ENCODE results near the gene EHHADH.
A peak's percentile ranks its signal among the peaks of the same experiment; 100 is the strongest.
"Not testable (repeated sequence)": the region's sequence is repeated elsewhere in the genome, so short reads cannot be mapped to it uniquely, and the experiment has no call there.

EHHADH gene

GRCh38 chr3:185253645-185254410, at the start of gene EHHADH:
Gene EHHADH, minus strand, starts transcription at chr3:185254049. Its CDS starts 27 bp downstream, at chr3:185254022.
- peak; percentile 76 for DNase-seq

DNA sequence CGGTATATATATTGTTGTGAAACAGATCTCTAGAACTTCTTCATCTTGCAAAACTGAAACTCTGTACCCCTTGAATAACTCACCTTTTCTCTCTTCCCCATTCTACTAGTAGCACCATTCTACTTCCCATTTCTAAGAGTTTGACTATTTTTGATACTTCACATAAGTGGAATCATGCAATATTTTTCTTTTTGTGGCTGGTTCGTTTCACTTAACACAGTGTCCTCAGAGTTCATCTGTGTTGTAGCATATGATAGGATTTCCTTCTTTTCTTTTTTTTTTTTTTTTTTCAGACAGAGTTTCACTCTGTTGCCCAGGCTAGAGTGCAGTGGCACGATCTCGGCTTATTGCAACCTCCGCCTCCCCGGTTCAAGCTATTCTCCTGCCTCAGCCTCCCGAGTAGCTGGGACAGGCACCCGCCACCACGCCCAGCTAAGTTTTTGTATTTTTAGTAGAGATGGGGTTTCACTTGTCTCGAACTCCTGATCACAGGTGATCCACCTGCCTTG, 46.1 kb upstream of the EHHADH start:
- DNase-seq, result not testable (repeated sequence)

DNA sequence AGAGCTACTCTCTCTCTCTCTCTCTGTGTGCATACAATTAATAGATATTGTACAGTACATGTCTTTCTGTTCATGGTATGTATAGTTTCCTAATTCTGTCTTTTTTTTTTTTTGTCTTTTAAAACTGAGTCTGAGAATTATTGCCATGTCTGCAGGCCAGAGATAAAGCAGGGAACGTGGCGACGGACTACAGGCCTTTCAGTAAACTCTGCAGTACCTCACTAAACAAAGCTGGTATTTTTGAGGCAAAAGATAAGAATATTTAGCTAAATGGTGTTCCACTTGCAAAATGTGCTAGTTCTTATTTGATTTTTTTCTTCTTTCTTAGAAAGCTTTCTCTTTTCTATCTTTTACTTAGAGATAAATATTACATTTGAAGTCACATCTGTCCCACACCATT, 44.0 kb upstream of the EHHADH start:
- DNase-seq, result no peak

- no peak for DNase-seq
Measured at GRCh38 chr3:185292238-185292637, 38.4 kb upstream of the EHHADH start.

- no peak for DNase-seq
Measured at GRCh38 chr3:185290266-185290665, 36.4 kb upstream of the EHHADH start.

- no peak for DNase-seq
Measured at GRCh38 chr3:185283374-185283935, 29.6 kb upstream of the EHHADH start.

DNA sequence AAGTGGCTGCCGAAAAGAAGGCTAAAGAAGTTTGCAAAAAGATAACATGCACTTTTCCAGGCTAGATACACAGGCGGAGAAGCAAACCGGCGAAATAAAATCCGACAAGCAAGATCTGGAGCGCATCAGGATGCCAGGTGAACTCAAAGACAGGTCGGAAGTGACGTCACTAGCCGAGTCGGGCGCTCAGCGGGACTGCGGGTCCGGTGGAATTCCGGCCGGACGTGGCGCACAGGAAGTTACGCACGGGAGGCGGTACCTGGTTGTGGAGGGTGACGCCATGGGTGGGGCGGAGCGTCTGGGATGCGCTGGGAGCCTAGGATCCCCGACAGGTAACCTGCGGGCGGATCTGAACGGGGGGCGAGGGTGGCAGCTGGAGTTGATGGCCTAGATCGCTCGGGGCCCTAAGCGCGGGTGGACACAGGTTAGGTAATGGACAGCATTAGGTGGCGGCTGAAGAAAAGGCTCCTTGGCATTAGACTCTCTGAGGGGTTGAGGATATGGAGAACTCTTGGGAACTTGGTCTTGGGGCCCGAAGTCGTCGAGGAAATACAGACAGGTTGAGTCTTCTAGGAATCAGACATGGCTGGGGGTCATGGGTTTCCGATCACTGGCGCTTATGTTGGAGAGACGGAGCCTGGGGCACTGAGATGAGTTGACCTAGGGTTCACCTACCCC, 29.0 kb upstream of the EHHADH start:
- peak; percentile 98 for DNase-seq

DNA sequence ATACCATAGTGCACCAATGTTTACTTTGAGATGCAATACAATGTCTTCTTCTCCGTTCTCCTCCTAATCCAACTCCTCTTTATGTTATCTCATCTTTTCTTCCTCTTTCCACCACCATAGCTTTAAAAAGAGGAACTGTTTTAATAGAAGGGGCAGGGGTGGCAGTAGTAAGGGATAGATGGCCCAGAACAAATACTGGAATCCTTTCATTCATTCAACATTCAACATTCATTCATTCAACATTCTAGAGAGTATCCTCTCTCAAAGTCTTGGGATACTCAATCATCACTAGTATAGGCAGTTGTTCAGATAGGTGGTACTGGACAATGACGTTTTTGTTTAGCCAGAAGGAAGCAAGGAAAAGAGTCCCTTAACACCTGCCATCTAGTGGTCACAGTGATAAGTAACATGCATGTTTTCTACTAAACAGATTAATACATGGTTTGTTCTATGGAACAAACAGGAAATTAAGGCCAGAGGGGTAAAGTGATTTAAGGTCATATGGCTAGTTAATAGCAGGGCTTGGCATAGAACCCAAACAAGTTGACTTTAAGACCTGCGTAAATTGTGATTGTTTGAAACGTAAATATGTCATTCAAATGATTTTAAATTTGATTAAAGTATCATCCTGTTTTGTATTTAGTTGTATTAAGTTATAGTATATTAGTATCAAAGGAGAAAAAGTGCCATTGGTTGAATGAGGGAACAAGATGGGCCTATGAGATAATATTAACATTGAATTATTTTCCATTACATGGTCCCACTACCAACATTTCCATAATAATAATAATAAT, 26.9 kb upstream of the EHHADH start:
- no peak for DNase-seq

DNA sequence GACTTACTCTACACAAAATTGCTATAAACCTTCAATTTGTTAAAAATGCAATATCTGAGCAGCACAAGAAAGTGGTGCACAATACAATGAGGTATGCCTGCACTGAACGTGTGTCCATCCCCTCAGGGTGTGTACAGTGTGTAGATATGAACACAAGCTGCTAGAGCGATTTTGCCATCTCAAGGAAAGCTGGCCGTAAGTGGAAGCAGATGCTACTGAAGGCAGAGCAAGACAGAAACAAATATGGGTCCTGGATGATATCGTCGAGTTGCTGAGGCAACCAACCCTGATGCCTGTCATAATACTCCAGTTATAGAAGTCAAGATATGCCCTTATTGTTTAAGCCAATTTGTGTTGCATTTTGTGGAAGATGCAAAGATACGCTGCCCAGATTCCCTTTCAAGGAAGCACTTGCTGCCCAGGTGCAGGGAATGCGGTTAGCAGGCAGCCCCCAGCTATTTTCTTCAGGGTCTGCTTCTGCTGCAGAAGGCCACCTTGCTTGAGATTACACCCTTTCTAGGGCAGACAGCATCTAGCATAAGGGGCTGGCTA, 25.8 kb upstream of the EHHADH start:
- DNase-seq, result no peak

DNA sequence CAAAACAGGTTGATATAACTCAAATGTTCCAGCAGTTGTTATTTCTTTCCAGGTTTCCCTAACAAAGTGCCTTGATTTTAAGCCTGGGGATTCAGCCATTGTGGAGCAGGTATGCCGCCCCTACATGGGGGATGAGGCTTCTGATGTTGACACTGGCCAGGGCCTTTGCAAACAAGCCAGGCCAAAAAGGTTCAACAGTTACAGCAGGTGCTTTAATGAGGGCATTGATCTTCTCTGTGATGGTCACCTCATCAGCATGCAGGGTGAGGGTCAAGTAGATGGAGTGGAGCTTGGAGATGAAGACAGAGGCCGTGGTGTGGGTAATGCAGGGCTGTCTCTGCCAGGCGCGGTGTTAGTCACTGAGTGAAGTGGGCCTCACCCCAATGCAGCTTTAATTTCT, 22.6 kb upstream of the EHHADH start:
- DNase-seq, result no peak

DNA sequence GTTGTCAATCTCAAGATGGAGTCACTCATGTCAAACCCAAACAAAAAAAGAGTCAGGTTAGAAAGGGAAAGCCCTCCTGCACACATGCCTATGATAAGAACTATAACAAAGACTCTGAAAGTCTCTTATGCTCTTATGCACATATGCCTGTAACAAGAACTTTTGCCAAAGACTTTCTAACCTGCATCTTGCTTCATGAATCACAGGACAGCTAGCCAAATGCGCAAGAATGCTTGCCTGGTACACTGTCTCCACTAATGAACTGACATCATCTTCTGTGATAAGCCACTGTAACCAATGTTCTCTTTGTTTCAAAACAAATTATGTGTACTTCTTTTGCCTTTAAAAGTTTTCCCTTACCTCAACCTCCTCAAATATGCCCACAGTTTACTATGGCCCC, 18.2 kb upstream of the EHHADH start:
- DNase-seq, result no peak

- no peak for DNase-seq
Measured at GRCh38 chr3:185270956-185271332, 17.1 kb upstream of the EHHADH start.

DNA sequence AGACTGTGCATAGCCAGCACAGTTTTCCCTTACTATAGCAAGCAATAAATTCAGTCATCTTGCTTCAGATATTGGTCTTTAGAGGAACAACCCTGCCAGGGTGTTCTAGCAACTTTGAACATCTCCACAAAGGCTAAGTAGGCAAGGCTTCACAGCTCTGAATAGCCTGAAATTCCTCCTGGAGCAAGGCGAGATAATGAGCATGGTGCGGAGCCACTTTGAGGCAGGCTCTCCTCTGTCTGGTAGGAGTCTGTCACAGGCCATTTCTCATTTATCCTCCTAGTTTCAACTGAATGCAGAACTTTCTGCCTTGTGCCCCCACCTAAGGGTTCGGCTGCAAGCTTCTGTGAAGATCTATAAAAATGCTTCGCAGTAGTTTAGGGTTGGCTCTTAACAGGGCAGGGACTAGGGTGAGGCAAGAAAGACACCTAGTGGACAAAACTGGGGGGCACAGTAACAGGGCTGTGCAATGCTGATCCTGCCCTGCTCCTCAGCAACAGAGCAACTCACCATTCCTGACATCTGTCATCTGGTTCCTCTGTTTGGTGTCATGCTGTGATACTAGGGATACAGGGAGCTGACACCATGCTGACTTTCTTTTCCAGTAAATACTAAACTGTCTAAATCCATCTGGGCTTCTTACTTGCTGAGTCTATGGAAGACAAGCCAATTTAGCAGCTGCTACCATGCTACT, 16.6 kb upstream of the EHHADH start:
- no peak for DNase-seq

DNA sequence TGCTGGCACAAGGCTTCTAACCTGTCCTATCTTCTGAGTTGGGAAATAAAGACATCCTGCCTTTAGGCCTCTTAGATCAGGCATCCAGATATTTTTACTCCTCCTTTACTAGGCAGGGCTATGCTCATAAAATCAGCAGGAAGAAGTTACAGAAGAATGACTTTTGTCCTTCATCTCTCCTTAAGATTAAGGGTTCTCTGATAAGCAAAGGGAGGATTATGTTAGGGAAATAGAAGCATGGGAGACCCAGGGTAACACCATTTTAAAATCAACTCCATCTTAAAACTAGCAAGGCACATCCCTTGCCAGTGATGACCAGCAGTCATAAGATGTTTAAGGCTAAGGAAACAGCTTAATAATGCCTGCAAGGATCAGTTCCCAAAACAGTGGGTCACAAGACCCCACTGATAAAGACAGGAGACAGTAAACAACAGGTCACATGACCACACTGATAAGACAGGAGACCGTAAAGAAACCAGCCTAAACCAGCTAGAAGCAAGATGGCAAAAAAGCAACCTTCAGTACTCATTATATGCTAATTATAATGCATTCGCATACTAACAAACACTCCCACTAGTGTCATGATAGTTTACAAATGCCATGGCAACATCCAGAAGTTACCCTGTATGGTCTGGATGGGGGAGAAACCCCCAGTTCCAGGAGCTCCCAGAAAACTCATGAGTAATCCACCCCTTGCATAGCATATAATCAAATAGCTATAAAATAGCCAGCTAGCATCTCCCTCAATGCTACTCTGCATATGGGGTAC, 14.5 kb upstream of the EHHADH start:
- DNase-seq, result no peak

DNA sequence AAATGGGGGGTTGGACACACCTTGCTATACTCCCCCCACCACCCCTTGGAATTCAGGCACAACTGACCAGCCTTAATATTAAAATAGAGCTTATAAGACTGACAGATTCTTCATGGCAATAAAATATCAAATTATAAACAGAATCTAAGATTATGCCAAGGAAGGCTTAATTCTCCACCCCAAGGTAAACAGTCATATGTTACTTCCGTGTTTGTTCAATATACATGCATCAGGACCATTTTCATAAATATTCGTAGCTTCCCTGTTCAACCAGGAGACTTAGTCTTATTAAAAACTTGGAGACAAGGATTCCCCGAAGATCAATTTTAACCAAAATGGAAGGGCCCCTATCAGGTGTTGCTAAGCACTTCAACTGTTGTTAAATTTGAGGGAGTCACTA, 13.3 kb upstream of the EHHADH start:
- no peak for DNase-seq

DNA sequence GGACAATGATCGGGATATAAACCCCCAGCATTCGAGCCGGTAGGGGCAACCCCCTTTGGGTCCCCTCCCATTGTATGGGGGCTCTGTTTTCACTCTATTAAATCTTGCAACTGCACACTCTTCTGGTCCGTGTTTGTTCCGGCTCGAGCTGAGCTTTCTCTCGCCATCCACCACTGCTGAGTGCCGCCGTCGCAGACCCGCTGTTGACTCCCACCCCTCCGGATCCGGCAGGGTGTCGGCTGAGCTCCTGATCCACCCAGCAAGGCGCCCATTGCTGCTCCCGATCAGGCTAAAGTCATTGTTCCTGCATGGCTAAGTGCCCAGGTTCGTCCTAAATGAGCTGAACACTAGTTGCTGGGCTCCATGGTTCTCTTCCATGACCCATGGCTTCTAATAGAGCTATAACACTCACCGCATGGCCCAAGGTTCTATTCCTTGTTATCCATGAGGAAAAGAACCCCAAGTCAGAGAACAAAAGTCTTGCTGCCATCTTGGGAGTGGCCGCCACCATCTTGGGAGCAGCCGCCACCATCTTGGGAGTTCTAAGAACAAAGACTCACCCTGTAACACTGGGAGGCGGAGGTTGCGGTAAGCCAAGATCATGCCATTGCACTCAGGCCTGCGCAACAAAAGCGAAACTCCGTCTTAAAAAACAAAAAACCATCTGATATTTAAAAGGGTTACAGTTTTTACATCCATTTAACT, 11.2 kb upstream of the EHHADH start:
- DNase-seq, result no peak

GRCh38 chr3:185263423-185263822, 9.6 kb upstream of the EHHADH start:
- DNase-seq, result no peak

DNA sequence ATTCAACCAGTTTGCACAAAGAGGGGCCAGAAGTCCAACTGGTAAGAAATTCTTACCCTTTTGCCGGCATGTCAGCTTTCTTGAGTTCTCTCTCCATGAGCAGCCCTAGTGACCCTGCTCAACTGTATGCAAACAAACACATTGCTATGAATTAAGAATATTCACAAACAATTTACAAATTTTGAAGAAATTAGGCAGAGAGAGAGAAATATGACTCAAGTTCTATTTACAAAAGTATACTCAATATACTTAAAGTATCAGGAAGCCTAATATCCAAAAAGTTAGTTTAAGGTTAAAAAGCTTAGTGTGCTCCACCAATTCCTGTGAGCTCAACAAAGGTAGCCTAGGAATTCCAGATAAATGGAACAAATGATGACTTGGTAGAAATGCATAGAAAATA, 3.5 kb upstream of the EHHADH start:
- DNase-seq, result no peak

DNA sequence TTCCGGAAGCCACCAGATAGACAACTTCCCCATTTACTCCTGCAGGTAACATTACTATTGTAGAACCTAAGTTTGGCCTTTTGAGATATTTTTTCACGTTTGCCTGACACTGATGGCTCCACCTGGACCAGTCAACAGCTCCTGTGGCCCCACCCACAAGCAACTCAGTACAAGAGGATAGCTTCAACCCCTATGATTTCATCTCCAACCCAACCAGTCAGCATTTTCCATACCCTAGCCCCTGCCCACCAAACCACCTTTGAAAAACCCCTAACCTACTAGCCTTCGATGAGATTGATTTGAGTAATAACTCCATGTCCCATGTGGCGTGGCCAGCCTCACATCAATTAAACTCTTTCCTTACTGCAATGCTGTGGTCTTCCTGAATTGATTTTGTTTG, 950 bp upstream of the EHHADH start:
- no peak for DNase-seq

DNA sequence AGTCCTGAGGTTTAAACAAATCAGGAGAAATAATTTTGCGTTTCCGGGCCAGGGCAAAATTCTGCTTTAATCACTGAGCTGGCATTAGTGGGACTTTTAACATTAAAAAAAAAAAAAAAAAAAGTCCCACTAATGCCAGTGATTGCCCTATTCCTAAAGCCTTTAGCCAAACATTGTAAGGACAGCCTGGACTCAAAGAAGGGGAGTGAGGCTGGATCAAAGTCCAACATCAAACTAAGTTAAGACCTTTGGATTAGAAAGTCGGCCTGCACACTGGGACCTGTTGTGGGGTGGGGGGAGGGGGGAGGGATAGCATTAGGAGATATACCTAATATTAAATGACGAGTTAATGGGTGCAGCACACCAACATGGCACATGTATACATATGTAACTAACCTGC, 716 bp downstream of the EHHADH start:
- not testable (repeated sequence) for DNase-seq

GRCh38 chr3:185251272-185251671, 2.6 kb downstream of the EHHADH start:
- DNase-seq, result no peak

Data from stimulated activated CD8-positive, alpha-beta memory T cell treated with anti-CD3 and anti-CD28 coated beads, Interleukin-4, amount 100 ng/mL, for 48 hours (primary cell).